Upper lobe of left lung (tissue), 4 donors: ENCODE measurements around the gene AR.

Source experiments
- POLR2AphosphoS5 ChIP-seq, 2 donors: sonication (generic); formaldehyde crosslinking; IDR thresholded peaks; one replicate each; pipeline ENCODE4 v1.5.1; 2017; ENCODE audit warnings: antibody characterized with exemption in 2 of 2
- TF ChIP-seq, protein P1 (sequence below), 6 experiments: fragments of 450-650 bp in 4 of 6; fragments of 200-600 bp in 2 of 6; sonication (generic) in 2 of 6; IDR thresholded peaks; one replicate each; pipeline ENCODE4 v1.5.1; 2016 to 2019; ENCODE audit warnings: antibody characterized with exemption in 6 of 6

DNA sequence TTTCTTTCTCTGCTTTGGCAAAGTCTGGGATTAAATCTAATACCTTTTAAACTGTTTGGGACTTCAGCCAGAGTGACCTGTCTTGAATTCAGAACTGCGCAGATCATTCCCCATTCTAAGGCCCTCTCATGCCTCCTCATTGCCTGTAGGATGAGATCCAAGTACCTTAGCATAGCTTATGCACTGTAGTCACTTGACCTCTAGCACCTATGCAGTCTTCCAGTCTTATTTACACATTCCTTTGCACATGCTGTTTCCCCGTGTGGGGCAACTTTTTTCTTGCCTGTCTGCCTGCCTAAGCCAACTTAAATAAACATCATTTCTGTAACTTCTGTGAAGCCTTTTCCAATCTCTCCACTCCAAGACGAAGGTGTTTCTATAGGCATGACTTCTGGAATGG is 68.4 kb downstream of the AR start:
- TF ChIP-seq, protein P1, sequence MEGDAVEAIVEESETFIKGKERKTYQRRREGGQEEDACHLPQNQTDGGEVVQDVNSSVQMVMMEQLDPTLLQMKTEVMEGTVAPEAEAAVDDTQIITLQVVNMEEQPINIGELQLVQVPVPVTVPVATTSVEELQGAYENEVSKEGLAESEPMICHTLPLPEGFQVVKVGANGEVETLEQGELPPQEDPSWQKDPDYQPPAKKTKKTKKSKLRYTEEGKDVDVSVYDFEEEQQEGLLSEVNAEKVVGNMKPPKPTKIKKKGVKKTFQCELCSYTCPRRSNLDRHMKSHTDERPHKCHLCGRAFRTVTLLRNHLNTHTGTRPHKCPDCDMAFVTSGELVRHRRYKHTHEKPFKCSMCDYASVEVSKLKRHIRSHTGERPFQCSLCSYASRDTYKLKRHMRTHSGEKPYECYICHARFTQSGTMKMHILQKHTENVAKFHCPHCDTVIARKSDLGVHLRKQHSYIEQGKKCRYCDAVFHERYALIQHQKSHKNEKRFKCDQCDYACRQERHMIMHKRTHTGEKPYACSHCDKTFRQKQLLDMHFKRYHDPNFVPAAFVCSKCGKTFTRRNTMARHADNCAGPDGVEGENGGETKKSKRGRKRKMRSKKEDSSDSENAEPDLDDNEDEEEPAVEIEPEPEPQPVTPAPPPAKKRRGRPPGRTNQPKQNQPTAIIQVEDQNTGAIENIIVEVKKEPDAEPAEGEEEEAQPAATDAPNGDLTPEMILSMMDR (IDR thresholded peaks at IDR 0.05) = no peak
- TF ChIP-seq POLR2AphosphoS5 (IDR thresholded peaks at IDR 0.05) = no peak
